Measurements from ENCODE around the gene DIP2C.
"Not testable (repeated sequence)": the region's sequence is repeated elsewhere in the genome, so short reads cannot be mapped to it uniquely, and the experiment has no call there.

Gene DIP2C

DNA sequence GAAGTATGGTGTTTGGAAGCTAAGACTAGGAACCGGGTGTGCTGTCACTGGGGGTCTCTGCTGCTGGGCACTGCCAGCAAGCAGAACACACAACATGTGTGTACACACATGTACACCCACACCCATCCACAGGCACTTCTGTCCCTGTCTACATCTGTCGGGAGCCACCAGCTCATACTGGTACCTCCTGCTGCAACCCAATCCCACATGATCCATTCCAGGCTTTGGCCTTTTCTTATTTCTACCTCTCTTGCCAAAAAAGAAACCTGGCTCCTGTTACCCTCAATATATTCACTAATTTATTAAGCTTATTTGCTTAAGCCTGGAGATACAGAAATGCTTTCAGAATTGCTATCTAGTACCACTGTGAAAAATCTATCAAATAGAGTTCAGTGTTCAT, 246.0 kb downstream of the DIP2C start:
- DNase-seq (ENCODE audit: low spot score) = no peak

DNA sequence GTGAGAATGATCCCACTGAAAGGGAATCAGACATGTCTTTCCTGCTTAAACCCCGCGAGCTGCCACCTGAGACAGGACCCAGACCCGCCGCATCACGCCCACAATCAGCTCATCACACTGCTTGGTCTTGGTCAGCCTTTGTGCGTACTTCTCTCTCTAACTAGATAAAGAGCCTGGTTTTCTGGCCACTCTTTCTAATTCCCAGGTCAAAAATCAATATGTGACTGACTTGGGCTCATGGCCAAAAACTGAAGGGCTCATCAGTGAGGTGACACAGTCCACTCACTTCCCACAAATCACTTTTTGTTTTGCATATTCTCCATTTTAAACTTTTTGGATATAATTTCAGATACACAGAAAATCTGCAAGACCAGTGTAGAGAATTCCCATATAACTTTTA, 247.3 kb downstream of the DIP2C start:
- no peak for DNase-seq (ENCODE audit: low spot score)

DNA sequence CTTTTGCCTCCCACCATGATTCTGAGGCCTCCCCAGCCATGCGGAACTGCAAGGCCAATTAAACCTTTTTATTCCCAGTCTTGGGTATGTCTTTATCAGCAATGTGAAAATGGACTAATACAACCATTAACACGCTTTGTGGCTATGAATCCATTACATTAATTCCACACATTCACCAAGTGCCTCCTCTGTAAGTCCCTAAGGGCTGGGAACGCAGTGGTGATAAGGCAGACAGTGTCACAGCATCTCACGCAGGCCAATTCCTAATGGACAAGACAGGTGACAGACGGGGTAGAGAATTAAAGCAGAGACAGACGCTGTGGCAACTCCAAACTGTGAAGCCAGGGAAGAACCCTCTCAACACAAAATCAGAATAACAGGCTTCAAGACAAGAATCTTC, 247.8 kb downstream of the DIP2C start:
- DNase-seq (ENCODE audit: low spot score) = no peak

DNA sequence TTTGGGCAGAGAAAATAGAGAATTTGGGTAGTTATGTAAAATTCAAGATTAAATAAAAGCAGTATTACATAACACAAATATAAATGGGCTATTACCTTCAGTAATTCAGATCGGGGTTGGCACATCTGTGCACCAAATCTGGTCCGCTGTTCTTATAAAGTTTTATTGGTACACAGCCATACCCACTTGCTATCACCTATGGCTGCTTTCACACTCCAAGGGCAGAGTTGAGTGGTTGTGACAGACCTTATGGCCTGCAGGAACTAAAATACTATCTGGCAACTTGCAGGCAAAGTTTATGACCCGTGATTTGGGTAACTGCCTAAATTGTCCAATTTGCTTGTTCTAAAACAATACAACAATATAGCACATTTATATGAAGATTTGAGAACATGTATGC, 249.3 kb downstream of the DIP2C start:
- DNase-seq (ENCODE audit: low spot score) = no peak

DNA sequence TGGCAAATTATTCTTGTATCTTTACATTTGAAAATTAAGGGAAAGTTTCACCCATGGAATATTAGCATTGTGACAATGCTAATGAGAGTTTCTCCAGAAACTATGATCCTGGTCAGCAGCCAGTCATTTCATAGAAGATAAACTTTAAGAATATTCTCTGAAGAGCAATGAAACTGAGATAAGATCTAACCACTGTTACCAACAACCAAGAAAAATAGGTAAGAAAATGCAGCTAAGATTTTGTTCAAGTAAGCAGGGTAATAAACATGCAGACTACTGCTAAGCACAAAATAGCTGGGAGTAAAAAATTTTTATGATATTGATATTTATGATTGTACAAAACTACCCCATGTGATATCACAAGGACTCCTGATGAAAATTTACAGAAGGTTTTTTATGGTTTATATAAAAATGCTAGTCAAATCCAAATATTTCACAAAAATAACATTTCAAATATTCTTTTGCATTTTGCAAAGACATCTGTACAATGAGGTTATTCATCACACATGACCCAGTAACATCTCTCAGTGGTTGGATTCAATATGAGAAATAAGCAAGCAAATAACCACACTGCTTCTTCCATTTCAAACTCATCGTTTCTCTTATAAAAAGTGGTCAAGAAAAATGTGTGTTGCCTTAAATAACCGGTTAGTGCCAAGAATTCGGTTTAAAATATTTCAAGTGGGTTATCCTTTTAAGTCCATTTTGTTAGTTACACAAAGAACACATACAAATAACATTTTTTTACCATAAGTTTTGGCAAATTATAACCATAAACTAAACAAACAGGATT, 251.6 kb downstream of the DIP2C start:
- DNase-seq (ENCODE audit: low spot score) = no peak

DNA sequence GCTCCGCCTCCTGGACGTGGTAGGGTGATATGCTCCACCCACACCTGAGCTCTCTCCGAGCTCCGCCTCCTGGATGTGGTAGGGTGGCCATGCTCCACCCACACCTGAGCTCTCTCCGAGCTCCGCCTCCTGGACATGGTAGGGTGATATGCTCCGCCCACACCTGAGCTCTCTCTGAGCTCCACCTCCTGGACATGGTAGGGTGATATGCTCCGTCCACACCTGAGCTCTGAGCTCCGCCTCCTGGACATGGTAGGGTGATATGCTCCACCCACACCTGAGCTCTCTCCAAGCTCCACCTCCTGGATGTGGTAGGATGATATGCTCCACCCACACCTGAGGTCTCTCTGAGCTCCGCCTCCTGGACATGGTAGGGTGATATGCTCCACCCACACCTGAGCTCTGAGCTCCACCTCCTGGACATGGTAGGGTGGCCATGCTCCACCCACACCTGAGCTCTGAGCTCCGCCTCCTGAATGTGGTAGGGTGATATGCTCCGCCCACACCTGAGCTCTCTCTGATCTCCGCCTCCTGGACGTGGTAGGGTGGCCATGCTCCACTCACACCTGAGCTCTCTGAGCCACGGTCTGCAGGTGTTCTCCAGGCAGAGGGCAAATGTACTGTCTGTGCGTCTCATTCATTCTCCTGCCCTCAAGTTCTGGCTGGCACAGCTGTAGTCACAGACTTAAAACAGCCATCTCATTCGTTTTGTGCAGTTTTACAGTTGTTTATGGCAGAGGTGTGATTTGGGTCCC, 252.4 kb downstream of the DIP2C start:
- DNase-seq (ENCODE audit: low spot score) = no peak

DNA sequence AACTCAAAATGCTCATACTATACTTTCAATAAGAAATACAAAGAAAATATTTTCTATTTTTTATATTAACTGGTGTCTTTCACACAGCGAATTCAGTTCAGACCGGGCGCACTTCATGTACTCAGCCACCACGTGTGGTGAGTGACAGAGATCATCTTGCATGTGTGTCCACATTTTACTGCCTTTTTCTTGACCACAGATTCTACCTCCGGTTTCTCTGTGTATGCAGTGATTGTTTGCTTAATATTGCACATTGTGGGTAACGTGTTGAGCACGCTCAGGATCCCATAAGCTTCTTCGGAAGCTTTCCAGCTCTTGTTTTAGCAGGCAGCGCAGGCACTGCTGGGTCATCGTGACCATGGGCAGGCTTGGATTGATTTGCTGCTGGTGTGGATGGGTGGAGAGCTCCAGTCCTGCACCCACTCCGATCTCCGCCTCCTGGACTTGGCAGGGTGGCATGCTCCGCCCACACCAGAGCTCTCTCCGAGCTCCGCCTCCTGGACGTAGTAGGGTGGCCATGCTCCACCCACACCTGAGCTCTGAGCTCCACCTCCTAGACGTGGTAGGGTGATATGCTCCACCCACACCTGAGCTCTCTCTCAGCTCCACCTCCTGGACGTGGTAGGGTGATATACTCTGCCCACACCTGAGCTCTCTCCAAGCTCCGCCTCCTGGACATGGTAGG, 253.3 kb downstream of the DIP2C start:
- DNase-seq (ENCODE audit: low spot score) = no peak

DNA sequence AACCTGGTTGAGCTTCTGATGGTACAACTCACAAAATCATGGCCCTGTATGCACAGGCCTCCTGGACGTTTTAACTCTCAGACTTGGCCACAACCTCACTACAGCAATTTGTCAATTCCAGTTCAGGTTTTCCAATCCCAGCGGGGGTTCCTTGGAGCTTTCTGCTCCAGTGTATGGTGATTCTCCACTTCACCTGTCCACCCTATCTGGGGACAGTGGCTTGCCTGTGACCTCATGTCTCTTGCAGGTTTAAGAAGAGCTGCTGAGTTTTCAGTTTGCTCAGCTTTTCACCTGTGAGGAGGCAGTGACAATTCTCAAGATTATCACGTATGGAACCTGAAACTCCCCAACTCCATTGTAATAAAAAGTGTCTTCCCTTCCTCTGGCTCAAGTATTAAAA, 254.1 kb downstream of the DIP2C start:
- no peak for DNase-seq (ENCODE audit: low spot score)

DNA sequence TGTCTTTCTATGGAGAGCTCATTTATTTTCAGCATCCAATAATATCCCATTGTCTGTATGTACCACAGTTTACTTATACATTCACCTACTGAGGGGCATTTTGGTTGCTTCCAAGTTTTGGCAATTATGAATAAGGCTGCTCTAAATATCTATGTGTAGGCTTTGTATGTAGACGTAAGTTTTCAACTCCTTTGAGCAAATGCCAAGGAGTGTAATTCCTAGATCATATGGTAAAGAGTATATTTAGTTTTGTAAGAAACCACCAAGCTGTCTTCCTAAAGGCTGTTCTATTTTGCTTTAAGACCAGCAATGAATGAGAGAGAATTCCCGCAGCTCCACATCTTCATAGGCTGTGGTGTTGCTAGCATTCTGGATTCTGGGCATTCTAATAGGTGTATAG, 259.8 kb downstream of the DIP2C start:
- no peak for DNase-seq (ENCODE audit: low spot score)

DNA sequence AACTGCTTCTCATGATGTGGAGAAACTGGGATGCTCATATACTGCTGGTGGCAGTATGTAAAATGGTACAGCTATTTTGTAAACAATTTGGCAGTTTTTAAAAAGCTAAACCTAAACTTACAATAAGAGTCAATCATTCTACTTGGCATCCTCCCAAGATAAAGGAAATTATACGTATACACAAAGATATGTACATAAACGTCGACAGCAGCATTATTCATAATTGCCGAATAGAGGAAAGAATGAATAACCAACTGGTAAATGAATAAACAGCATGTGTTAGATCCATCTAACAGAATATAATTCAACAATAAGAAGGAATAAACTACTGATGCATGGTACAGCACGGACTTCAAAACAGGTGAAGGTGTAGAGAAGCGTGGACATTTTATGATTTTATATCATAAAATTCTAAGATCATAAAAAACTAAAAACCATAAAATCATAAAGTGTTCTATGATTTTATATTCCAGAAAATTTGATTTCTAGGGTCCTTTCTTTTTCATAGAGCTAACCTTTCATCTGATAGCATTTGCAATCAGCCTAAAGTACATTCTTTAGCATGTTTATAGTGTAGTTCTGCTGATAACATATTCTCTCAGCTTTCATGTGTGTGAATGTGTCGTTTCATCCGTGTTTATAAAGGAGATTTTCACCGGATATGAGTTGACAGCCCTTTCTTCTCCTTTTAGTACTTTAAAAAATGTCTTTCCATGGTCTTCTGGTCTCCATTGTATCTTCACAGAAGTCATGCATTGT, 261.5 kb downstream of the DIP2C start:
- DNase-seq (ENCODE audit: low spot score) = no peak

DNA sequence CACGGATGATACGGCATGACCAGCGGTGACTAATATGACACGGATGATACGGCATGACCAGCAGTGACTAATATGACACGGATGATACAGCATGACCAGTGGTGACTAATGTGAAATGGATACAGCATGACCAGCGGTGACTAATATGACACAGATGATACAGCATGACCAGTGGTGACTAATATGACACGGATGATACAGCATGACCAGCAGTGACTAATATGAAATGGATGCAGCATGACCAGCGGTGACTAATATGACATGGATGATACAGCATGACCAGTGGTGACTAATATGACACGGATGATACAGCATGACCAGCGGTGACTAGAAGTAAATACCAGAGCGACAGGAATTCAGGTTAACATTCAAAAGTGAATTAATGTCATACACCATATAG, 264.1 kb downstream of the DIP2C start:
- not testable (repeated sequence) for DNase-seq (ENCODE audit: low spot score)

DNA sequence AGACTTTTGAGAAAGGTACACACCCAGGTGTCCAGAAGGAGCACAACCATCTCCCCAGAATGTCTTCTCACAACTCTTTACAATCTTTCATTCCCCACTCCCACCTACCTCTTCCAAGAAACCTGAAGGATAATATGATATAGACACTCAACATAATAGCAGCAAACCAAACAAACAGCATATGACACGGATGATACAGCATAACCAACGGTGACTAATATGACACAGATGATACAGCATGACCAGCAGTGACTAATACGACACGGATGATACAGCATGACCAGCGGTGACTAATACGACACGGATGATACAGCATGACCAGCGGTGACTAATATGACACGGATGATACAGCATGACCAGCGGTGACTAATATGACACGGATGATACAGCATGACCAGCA, 264.7 kb downstream of the DIP2C start:
- DNase-seq (ENCODE audit: low spot score) = not testable (repeated sequence)

DNA sequence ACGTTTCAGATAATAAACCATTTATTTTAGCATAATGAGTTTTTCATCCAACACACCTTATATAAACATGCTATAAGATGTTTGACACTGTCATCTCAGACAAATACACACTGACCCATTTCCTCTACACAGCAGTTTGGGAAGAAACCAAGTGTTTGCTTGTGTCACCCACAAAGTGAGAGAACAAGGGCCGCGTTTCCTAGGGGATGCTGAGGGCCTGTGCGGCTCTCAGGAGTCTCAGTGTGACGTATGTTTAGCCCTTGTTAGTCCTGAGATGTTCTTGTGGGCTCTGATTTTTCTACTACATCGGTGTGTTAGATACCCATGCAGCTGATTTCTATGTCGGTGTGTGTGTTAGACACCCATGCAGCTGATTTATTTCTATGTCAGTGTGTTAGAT, 266.3 kb downstream of the DIP2C start:
- DNase-seq (ENCODE audit: low spot score) = no peak

DNA sequence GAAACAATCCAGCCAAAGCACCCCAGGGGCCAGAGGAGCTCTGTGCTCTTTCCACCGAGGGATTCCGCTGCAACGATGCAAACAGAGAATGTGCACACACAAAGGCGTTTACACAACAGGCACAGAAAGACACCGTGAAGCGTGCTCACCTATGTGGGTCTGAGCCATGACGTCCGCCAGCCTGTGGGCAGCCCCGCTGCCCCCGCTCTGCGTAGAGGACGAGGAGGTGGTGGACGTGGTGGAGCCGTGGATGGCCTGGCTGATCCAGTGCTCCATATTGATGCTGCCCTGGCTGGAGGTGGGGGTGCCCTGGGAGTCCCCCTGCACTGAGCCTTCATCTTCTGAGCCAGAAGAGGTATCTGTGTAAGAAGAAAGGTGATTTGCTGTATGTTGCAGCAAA, 266.8 kb downstream of the DIP2C start:
- no peak for DNase-seq (ENCODE audit: low spot score)

DNA sequence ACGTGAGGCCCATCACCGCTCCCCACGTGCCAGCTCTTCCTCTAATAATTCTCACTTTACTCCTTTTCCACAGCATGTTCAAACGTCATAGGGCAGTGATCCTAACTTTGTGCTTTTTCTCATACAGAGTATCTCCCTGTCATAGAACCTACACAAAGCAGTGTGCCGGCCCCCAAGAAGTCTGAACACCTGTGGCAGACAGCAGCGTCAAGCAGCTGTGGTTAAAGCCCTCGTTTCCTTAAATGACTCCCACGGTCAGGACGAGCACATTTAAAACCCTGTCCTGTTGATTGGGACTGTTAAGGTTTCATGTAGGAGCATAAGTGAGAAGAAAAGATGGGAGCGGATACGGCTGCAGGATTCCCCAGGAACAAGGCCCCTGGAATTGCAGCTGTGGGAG, 267.2 kb downstream of the DIP2C start:
- no peak for DNase-seq (ENCODE audit: low spot score)

DNA sequence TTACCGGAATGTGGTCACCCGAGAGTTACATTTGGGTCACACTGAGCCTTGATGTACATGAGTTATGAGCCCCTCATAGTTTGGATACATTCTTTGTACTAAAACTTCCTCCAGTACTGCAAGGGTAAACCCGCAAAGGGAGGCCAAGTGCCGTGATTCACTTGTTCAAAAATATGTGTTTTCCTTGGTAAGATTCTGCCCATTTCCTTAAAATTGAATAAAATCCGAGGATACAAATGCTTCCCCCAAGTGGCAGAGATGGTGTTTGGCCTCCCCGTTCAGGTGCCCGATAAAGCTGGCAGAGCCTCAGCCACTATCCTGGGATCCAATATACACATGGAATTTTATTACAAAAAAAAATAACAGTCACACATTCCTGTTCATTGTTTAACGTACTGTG, 268.3 kb downstream of the DIP2C start:
- DNase-seq (ENCODE audit: low spot score) = no peak

DNA sequence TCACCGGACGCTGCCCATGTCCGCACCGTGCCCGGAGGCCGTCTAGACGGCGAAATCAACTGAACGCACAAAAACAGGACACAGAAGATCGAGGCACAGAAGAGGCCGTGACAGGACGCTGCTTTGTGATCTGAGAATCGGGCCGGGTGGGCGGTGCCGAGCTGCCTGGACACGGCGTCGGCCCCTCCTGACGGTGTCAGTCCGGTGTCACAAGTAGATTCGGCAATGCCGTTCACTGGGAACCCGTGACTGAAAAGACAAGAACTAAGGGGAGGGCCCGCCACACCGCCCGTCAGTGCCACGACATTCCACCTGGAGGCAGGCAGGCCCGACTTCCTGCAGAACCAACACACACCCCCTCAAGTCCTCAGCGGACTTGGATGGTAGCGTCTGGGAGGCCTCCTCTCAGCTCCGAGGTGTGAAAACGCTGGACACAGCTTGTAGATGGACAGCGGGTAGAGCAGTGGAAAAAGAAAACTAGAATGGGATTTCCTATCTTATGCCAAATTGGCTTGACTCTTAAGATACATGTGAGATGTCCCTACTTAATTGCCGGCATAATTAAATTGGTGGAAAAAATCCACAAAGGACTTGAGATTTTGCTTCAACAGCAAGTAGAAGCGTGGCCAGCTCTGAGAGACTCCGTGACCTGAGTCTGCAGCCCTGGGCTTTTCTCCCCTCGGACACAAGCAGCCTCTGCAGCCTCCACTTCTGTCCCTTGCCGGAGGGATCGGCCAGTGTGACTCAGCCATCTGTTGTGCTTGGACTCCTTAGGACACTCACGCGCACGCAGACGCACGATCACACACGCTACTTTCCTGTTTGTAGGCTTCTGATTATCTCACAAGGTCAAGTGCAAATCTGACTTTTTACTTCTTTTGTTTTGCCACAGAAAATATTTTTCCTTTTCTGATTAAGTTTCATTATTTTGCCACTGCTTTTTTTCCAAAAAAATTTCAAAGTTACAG, 269.0 kb downstream of the DIP2C start:
- no peak for DNase-seq (ENCODE audit: low spot score)

DNA sequence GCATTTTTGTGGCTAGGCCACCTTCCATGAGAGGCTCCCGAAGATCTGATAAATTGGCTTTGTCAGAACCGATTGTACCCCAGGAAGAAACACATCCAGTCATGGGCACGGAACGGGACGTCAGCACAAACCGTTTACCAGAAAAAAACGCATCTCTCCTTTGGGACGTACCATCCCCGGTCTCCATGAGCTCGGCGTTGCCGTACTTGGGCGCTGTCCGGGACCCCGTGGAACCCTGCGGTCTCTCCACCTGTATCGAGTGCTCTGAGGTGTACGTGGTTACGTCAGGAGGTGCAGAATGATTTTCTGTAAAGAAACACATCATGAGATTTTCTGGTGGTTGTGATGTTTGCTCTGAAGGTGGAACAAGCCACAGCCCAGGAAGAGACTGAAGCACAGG, 270.6 kb downstream of the DIP2C start:
- no peak for DNase-seq (ENCODE audit: low spot score)

DNA sequence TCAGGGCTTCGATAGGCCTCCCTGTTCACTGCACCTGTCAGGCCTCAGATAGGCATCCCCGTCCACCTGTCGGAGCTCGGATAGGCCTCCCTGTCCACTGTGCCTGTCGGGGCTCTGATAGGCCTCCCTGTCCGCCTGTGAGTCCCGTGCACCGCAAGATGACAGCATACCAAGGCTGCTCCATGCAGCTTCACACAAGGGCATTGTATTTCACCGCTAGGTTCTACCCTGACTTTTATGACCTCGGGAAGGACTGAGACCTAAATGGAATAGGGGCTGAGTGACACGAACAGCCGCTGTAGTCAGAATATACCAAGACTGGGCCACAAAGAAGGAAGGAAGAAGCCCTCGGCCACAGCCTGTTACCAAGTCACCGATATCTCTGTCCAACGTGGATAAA, 271.2 kb downstream of the DIP2C start:
- DNase-seq (ENCODE audit: low spot score) = no peak

DNA sequence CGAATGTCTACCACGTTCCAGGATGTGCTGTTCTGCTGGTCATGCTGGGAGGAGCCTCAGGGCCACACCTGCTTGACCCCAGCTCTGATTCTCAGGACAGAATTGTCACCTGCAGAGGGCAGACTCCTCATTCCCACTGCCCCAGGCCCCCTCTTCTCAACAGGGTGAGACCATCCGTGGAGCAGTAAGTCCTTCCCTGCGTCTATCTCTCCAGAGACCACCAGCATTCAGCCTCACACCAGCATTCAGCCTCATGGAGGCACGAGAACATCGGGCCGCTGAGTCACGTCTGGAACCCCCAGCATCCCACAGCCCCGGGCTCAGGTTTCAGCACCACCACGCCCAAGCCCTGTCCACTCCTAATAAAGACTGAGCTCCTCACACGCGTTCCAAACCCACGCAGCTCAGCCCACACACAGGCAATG, 273.4 kb downstream of the DIP2C start:
- peak; percentile 48 for DNase-seq (ENCODE audit: low spot score)

DNA sequence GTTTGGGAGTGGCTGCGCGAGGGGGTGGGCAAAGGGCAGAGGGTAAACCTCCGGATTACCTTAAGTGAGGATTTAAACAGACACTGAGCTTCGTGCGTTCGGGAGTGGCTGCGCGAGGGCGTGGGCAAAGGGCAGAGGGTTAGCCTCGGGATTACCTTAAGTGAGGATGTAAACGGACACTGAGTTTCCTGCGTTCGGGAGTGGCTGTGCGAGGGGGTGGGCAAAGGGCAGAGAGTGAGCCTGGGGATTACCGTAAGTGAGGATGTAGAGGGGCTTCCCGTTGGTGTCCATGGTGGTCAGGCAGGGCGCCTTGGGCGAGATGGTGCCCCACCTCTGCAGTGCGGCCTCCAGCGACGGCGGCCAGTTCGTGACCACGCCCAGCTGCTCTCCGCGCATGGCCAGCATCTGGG, 275.8 kb downstream of the DIP2C start:
- peak; percentile 57 for DNase-seq (ENCODE audit: low spot score)
